ENCODE results near the gene SRCIN1. TPM values are rescaled to one million over a fixed set of nuclear protein-coding genes. Genes with fewer than 3 reads are reported as not detected.

The SRCIN1 gene
- total and polyA plus RNA-seq, 2 donors (not counting 1 experiment from before 2014, with no cell fraction given): 0.44 to 1.1 TPM

DNA sequence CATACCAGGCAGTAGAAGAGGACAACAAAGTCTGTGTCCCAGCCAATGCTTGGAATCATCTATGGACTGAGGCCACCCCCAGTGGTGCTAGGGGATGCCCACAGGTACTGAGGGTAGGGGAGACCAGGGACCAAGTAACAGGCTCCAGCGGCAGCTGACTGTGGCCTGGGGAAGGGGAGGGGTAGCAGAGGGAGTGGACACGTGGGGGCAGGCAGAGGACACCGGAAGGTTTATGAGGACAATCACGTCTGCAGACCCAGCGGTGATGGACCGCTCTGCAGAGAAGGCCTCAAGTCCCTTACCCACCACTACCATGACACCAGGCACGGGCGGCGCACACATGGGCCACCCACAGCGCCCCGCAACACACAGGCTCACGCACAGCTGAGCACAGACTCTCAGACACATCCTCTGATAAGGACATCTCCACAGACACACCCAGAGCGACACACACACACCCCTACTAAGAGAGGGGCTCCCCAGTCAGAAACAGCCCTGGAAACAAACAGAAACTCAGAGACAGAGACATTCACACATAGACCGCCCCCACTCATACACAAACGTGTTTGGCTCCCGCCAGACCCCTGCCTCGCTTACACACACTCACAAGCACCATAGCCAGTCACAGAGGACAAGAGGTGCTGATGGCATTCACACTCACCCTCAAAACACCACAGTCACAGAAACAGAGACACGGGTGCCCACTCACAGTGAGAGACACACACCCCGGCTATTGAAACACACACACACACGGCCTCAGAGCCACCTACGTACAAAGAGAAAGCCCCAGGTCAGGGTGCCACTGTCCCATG, 35.8 kb downstream of the SRCIN1 start:
- peaks cover 82% of the 10 kb centered on the region for H3K27me3 Mint-ChIP-seq
- H3K9me3 Mint-ChIP-seq (ENCODE audit: insufficient read depth): no peaks in the 10 kb centered on the region
- no peak overlapping the region for H3K9ac ChIP-seq (ENCODE audit: low read length)
- DNase-seq: no peak
- no peaks in the 10 kb centered on the region for H4K20me1 ChIP-seq (ENCODE audit: control insufficient read depth, insufficient read depth, low read length, poor library complexity, severe bottlenecking)
- H3K4me3 ChIP-seq (ENCODE audit: control extremely low read depth in 1 of 5, extremely low read depth in 1 of 5, insufficient read depth in 1 of 5, low read depth in 2 of 5, low read length in 4 of 5): no peak overlapping the region
- peaks cover 16 to 29% of the 10 kb centered on the region in 2 donors for H3K4me1 ChIP-seq (ENCODE audit: control insufficient read depth in 2 of 2, insufficient read depth in 2 of 2, low read length in 2 of 2)
- CTCF ChIA-PET: no interaction called here
- WGBS (ENCODE audit: insufficient coverage): 87% methylated on average over 16 of the region's 21 CpGs
- H3K4me1 Mint-ChIP-seq: peaks cover 19% of the 10 kb centered on the region
- H3K36me3 ChIP-seq (replicated peaks in 1 of 2; ENCODE audit: control extremely low read depth in 1 of 2, control insufficient read depth in 1 of 2, extremely low read depth in 1 of 2, insufficient read depth in 2 of 2, low read length in 1 of 2): no peaks in the 10 kb centered on the region
- no peak overlapping the region for H3K4me3 Mint-ChIP-seq
- H3K79me2 ChIP-seq (ENCODE audit: control insufficient read depth, insufficient read depth, low read length): no peaks in the 10 kb centered on the region
- no peak overlapping the region for H2AFZ ChIP-seq (ENCODE audit: insufficient read depth, low read depth, low read length, poor library complexity, severe bottlenecking)
- POLR2A ChIA-PET: no interaction called here
- no peak overlapping the region for H3K4me2 ChIP-seq (replicated peaks; ENCODE audit: low read depth, low read length, poor library complexity, severe bottlenecking)
- TF ChIP-seq EZH2 (IDR thresholded peaks at IDR 0.05; ENCODE audit: borderline replicate concordance, insufficient read depth, low read depth, low read length, poor library complexity, severe bottlenecking): no peak
- TF ChIP-seq, protein P1, sequence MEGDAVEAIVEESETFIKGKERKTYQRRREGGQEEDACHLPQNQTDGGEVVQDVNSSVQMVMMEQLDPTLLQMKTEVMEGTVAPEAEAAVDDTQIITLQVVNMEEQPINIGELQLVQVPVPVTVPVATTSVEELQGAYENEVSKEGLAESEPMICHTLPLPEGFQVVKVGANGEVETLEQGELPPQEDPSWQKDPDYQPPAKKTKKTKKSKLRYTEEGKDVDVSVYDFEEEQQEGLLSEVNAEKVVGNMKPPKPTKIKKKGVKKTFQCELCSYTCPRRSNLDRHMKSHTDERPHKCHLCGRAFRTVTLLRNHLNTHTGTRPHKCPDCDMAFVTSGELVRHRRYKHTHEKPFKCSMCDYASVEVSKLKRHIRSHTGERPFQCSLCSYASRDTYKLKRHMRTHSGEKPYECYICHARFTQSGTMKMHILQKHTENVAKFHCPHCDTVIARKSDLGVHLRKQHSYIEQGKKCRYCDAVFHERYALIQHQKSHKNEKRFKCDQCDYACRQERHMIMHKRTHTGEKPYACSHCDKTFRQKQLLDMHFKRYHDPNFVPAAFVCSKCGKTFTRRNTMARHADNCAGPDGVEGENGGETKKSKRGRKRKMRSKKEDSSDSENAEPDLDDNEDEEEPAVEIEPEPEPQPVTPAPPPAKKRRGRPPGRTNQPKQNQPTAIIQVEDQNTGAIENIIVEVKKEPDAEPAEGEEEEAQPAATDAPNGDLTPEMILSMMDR (IDR thresholded peaks at IDR 0.05): no peak
- peaks cover 0 to 92% (median 63%) of the 10 kb centered on the region in 4 experiments for H3K27me3 ChIP-seq (replicated peaks in 1 of 4; ENCODE audit: control extremely low read depth in 1 of 4, control insufficient read depth in 3 of 4, insufficient read depth in 4 of 4, low read length in 3 of 4)
- no peak overlapping the region for H3K27ac Mint-ChIP-seq
- ATAC-seq (ENCODE audit: low read depth): no peak
- H3K9me3 ChIP-seq (ENCODE audit: control extremely low read depth in 1 of 3, control insufficient read depth in 2 of 3, insufficient read depth in 1 of 3, low read length in 2 of 3): peaks cover 0 to 22% (median 1%) of the 10 kb centered on the region in 3 donors
- intact Hi-C loops (cut with micrococcal nuclease): no loop called here
- H3K27ac ChIP-seq (ENCODE audit: low read length in 2 of 2): no peak overlapping the region

DNA sequence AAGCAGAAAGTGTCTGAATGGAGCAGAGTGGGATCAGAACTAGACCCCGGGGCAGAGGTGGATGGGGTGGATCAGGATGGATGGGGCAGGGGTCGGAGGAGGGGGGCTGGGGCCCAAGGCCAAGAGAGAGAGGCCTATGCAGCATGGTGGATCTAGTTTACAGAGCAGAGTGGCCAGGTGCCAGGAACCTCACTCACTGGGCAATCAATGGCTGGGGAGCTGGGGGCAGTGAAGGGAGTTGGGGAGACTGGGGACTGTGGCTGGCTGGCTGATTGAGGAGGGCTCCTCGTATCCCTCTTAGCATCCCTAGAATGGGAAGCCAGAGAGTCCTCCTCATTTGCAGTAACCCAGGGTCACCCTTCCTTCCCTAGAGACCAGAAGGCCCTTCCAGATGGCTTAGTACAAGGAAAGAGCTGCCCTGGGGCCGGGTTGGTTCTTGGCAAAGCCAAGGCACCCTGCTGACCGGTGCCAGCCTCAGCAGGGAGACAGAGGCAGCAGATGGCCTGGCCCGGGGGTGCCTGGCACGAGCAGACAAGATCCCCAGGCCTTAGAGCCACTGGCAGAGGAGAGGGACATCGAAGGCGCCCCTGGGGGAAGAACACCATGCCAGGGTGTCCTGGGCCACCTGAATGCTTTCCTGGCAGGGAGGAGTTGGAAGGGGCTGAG, 36.8 kb downstream of the SRCIN1 start:
- ATAC-seq (ENCODE audit: low read depth) (no peak), DNase-seq (no peak)
- Histone ChIP-seq H3K9ac (ENCODE audit: low read length) (no peak overlapping the region), H3K27me3 (replicated peaks in 1 of 4; ENCODE audit: control extremely low read depth in 1 of 4, control insufficient read depth in 3 of 4, insufficient read depth in 4 of 4, low read length in 3 of 4) (peaks cover 0 to 92% (median 65%) of the 10 kb centered on the region in 4 experiments), H3K27ac (ENCODE audit: low read length in 2 of 2) (no peak overlapping the region), H3K36me3 (replicated peaks in 1 of 2; ENCODE audit: control extremely low read depth in 1 of 2, control insufficient read depth in 1 of 2, extremely low read depth in 1 of 2, insufficient read depth in 2 of 2, low read length in 1 of 2) (no peaks in the 10 kb centered on the region), H3K4me2 (replicated peaks; ENCODE audit: low read depth, low read length, poor library complexity, severe bottlenecking) (no peak overlapping the region), H2AFZ (ENCODE audit: insufficient read depth, low read depth, low read length, poor library complexity, severe bottlenecking) (no peak overlapping the region), H3K9me3 (ENCODE audit: control extremely low read depth in 1 of 3, control insufficient read depth in 2 of 3, insufficient read depth in 1 of 3, low read length in 2 of 3) (peaks cover 0 to 27% (median 1%) of the 10 kb centered on the region in 3 donors), H4K20me1 (ENCODE audit: control insufficient read depth, insufficient read depth, low read length, poor library complexity, severe bottlenecking) (no peaks in the 10 kb centered on the region), H3K4me1 (ENCODE audit: control insufficient read depth in 2 of 2, insufficient read depth in 2 of 2, low read length in 2 of 2) (peaks cover 21 to 34% of the 10 kb centered on the region in 2 donors), H3K79me2 (ENCODE audit: control insufficient read depth, insufficient read depth, low read length) (no peaks in the 10 kb centered on the region), H3K4me3 (ENCODE audit: control extremely low read depth in 1 of 5, extremely low read depth in 1 of 5, insufficient read depth in 1 of 5, low read depth in 2 of 5, low read length in 4 of 5) (no peak overlapping the region)
- intact Hi-C loops (cut with micrococcal nuclease): no loop called here
- Mint-ChIP-seq H3K4me3 (no peak overlapping the region), H3K9me3 (ENCODE audit: insufficient read depth) (no peaks in the 10 kb centered on the region), H3K27ac (no peak overlapping the region), H3K27me3 (peaks cover 82% of the 10 kb centered on the region), H3K4me1 (peaks cover 21% of the 10 kb centered on the region)
- WGBS (ENCODE audit: insufficient coverage): 84% methylated on average over 8 of the region's 9 CpGs
- ChIA-PET CTCF (interaction anchor here (1.8 kb wide), 1 partner anchor 10 kb away, joined by 5 read pairs; no protein-coding TSS in a partner anchor), POLR2A (no interaction called here)
- no peak for TF ChIP-seq EZH2 (IDR thresholded peaks at IDR 0.05; ENCODE audit: borderline replicate concordance, insufficient read depth, low read depth, low read length, poor library complexity, severe bottlenecking)
- TF ChIP-seq, protein P1 (IDR thresholded peaks at IDR 0.05): no peak

Measured in B cell (primary cell).